SK-N-MC (cell line): ENCODE measurements around the gene TNRC6B.
"Not testable (repeated sequence)": the region's sequence is repeated elsewhere in the genome, so short reads cannot be mapped to it uniquely, and the experiment has no call there.

ENCODE experiments used
- DNase-seq: peaks from one replicate; pipeline ENCODE4 v3.0.0-alpha.2; 2011; ENCODE audit warnings: low read depth, low spot score
- H3K27ac ChIP-seq: fragments of 200-600 bp; sonication (generic); 2 replicates; pipeline ENCODE4 v1.5.1; 2016; ENCODE audit warnings: mixed run types
- H3K36me3 ChIP-seq: fragments of 200-600 bp; sonication (generic); 2 replicates; pipeline ENCODE4 v1.6.1; 2017; ENCODE audit warnings: antibody characterized with exemption, low read length, mixed read lengths; ENCODE audit not compliant: insufficient read depth
- H3K4me3 ChIP-seq: fragments of 200-600 bp; sonication (generic); 2 replicates; pipeline ENCODE4 v1.5.1; 2016
- H3K9ac ChIP-seq: fragments of 200-600 bp; sonication (generic); 2 replicates; pipeline ENCODE4 v1.8.0; 2017; ENCODE audit warnings: mixed run types, mixed read lengths; ENCODE audit not compliant: insufficient read length
- H3K9me3 ChIP-seq: fragments of 200-600 bp; sonication (generic); 2 replicates; pipeline ENCODE4 v1.6.1; 2017; ENCODE audit warnings: low read depth, mild to moderate bottlenecking, antibody characterized with exemption, low read length, moderate library complexity, mixed read lengths
- EZH2 ChIP-seq: fragments of 200-600 bp; sonication (generic); IDR thresholded peaks from one replicate; pipeline ENCODE4 v1.6.1; 2017; ENCODE audit warnings: antibody characterized with exemption
- FOXP2 ChIP-seq: optimal IDR thresholded peaks from 2 replicates; pipeline ENCODE3; 2011; ENCODE audit warnings: mild to moderate bottlenecking, moderate library complexity; ENCODE audit not compliant: insufficient read depth; ENCODE audit errors: extremely low read length, control extremely low read depth
- POLR2AphosphoS5 ChIP-seq: IDR thresholded peaks from 2 replicates; pipeline ENCODE4 v1.6.1; 2012; ENCODE audit warnings: mild to moderate bottlenecking, low read depth, low read length, borderline replicate concordance

The TNRC6B gene

DNA sequence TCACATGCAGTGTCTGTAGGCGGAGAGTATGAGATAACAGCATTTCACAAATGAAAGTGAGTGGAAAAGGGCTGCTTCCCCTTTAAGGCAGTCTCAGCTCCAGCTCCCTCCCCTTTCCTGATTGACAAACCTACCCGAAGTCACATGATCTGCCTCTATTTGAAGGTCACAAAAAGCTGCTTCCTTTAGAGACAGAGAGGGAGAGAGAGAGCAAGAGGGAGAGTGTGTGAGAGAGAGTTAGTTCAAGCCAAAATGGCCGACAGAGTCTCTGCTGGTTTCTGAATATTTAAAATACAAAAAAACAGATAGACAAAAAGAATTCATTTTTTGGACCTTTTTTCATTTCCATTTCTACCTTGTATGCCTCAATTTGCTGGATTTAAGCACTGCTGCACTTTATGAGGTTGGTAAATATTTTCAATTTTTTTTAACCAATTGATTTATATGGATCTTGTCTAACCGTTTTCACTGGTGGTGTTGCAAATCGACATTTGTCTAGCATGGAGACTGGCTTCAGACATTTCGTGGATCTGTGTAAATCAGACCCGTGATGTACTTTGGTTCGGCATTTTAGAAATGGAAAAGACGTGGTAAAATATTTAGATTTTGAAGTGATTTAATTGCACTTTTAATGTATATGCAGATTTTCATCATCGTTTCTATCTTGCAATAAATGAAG, at the start of gene TNRC6B:
Gene TNRC6B, plus strand, starts transcription at position 188 of the 679 bp plus-strand sequence. Its CDS starts 211 bp downstream, at position 399.
- Histone ChIP-seq H3K36me3 (no peaks in the 10 kb centered on the region), H3K4me3 (peak within 1 kb of the TSS; percentile 93), H3K9ac (peak within 1 kb of the TSS; percentile 100), H3K9me3 (no peaks in the 10 kb centered on the region), H3K27ac (peak within 1 kb of the TSS; percentile 96)
- TF ChIP-seq POLR2AphosphoS5 (peak; percentile 100), FOXP2 (no peak)
- DNase-seq = peak; percentile 96

- no peaks in the 10 kb centered on the region for H3K36me3 ChIP-seq
- H3K9ac ChIP-seq = no peak overlapping the region
- no peak overlapping the region for H3K4me3 ChIP-seq
- no peaks in the 10 kb centered on the region for H3K9me3 ChIP-seq
- no peak for TF ChIP-seq POLR2AphosphoS5
- TF ChIP-seq EZH2 = no peak
- no peak for TF ChIP-seq FOXP2
- no peak overlapping the region for H3K27ac ChIP-seq
- DNase-seq = no peak
Measured at GRCh38 chr22:40128989-40129388, 48.7 kb upstream of the TNRC6B start.

DNA sequence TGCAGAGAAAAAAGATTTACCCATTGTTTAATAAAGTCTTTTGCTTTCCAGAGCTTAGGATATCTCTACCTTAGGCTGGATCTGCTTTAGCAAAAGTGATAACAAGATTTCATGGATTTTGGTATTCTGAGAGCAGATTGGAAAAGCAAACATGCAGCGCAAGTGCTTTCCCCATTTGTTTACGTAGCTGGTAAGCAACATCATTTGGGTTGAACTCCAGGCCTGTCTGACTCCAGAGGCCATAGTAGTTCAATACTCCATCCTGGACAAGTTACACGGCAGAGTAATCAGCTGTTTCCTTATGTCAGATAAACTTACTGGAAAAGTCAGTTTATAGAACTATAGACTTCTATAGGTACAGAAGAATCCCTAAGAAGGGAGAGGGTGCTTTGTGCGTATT, 40.6 kb upstream of the TNRC6B start:
- Histone ChIP-seq H3K27ac (no peak overlapping the region), H3K9me3 (no peaks in the 10 kb centered on the region), H3K9ac (no peak overlapping the region), H3K4me3 (no peak overlapping the region), H3K36me3 (no peaks in the 10 kb centered on the region)
- no peak for DNase-seq
- TF ChIP-seq POLR2AphosphoS5 (no peak), FOXP2 (no peak), EZH2 (no peak)

GRCh38 chr22:40138866-40139265, 38.9 kb upstream of the TNRC6B start:
- H3K9me3 ChIP-seq = no peaks in the 10 kb centered on the region
- H3K36me3 ChIP-seq = no peaks in the 10 kb centered on the region
- no peak for DNase-seq
- TF ChIP-seq POLR2AphosphoS5 = no peak
- no peak for TF ChIP-seq EZH2
- TF ChIP-seq FOXP2 = no peak
- H3K9ac ChIP-seq = no peak overlapping the region
- no peak overlapping the region for H3K27ac ChIP-seq
- no peak overlapping the region for H3K4me3 ChIP-seq

DNA sequence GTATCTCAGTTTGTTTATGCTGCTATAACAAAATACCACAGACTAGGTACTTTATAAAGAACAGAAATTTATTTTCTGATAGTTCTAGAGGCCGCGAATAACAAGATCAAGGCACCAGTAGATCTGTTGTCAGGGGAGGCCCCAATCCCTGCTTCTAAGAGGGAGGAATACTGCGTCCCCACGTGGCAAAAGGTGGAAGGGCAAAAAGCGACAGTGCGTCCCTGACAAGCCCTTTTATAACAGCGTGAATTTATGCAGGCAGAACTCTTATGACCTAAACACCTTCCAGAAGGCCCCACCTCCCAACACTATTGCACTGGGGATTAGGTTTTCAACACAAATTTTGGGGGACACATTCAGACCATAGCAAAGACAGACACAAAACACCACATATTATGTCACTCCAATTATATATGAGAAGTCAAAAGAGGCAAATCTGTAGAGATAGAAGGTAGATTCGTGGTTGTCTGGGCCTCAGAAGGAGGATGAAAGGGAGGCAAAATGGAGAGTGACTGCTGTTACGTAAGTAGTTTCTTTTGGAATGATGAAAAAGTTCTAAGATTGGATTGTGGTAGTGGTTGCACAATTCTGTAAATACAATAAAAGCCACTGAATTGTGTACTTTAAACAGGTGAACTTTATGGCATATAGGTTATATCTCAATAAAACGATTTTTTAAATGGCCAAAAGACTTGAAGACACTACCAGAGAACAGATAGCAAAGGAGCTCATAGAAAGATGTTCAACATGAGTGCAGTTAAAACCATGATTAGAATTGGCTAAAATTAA, 30.1 kb upstream of the TNRC6B start:
- no peak for DNase-seq
- Histone ChIP-seq H3K9me3 (no peaks in the 10 kb centered on the region), H3K4me3 (no peak overlapping the region), H3K9ac (no peak overlapping the region), H3K27ac (no peak overlapping the region), H3K36me3 (no peaks in the 10 kb centered on the region)
- TF ChIP-seq POLR2AphosphoS5 (no peak), EZH2 (no peak), FOXP2 (no peak)

DNA sequence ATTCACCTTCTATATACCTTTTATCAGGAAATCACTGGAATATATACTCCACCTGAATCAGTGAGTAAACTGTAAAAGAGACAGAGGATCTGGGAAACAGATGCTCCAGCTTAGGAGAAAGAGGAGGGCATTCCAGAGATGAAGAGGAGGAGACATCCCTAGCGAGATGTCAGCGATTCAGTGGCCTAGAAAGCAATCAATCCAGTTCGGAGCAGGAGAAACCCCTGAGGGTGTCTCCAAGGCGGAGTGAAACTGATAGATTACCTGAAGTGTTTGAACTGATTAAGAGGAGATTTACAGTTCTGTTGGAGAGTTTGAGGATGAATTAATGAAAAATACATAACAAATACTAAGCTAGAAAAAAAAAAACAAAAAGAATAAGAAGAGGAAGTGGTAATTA, 24.5 kb upstream of the TNRC6B start:
- Histone ChIP-seq H3K36me3 (no peaks in the 10 kb centered on the region), H3K9me3 (no peaks in the 10 kb centered on the region), H3K27ac (peak overlapping the region; percentile 60), H3K9ac (no peak overlapping the region), H3K4me3 (peak overlapping the region; percentile 22; the same call in 1 of the 2 replicates)
- DNase-seq = no peak
- TF ChIP-seq FOXP2 (no peak), EZH2 (no peak), POLR2AphosphoS5 (no peak)

- DNase-seq = no peak
- Histone ChIP-seq H3K9ac (no peak overlapping the region), H3K36me3 (no peaks in the 10 kb centered on the region), H3K27ac (peak overlapping the region; percentile 60), H3K9me3 (no peaks in the 10 kb centered on the region), H3K4me3 (0 out of 2 replicates have a peak overlapping the region, but pooled peaks have one; percentile 22)
- no peak for TF ChIP-seq POLR2AphosphoS5
- TF ChIP-seq EZH2 = no peak
- TF ChIP-seq FOXP2 = no peak
Measured at GRCh38 chr22:40153705-40154104, 24.0 kb upstream of the TNRC6B start.

GRCh38 chr22:40156001-40156516, 21.7 kb upstream of the TNRC6B start:
- no peaks in the 10 kb centered on the region for H3K36me3 ChIP-seq
- no peak overlapping the region for H3K4me3 ChIP-seq
- no peaks in the 10 kb centered on the region for H3K9me3 ChIP-seq
- no peak for DNase-seq
- peak overlapping the region; percentile 83 for H3K27ac ChIP-seq
- H3K9ac ChIP-seq = no peak overlapping the region
- TF ChIP-seq FOXP2 (no peak), POLR2AphosphoS5 (no peak), EZH2 (no peak)

DNA sequence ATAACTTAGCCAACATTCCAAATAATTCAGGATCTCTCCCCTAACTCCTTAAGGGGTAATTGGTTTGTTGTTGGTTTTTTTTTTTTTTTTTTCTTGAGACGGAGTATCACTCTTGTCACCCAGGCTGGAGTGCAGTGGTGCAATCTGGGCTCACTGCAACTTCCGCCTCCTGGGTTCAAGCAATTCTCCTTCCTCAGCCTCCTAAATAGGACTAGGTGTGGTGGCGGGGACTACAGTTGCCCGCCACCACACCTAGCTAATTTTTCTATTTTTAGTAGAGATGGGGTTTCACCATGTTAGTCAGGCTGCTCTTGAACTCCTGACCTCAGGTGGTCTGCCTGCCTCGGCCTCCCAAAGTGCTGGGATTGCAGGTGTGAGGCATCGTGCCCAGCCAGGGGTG, 21.0 kb upstream of the TNRC6B start:
- H3K27ac ChIP-seq = peak overlapping the region; percentile 83
- H3K9me3 ChIP-seq, DNase-seq, H3K36me3 ChIP-seq, H3K9ac ChIP-seq, H3K4me3 ChIP-seq: not testable (repeated sequence)
